Natural killer cell (primary cell): ENCODE results near the gene TMEM269. TPM values are rescaled to one million over a fixed set of nuclear protein-coding genes. Genes with fewer than 3 reads are reported as not detected.

ENCODE experiments used
- ATAC-seq, 3 donors: fragments of 150-1000 bp in 2 of 3; fragments of 200-7000 bp in 1 of 3; cut with Tn5 transposase; 1 replicate in 1 of 3; 2 replicates in 2 of 3; pipeline ENCODE4 v1.10.0; 2021; ENCODE audit warnings: mild to moderate bottlenecking in 2 of 3, moderate library complexity in 2 of 3
- DNase-seq, 2 donors: peaks; one replicate each; pipeline versions ENCODE4 v3.0.0 to v3.0.0-alpha.2; 2013 to 2021; ENCODE audit warnings: mixed read lengths in 1 of 2
- H3K27ac ChIP-seq: one replicate; pipeline ENCODE4 v1.5.1; 2013; ENCODE audit warnings: mild to moderate bottlenecking, low read length
- H3K27me3 ChIP-seq: one replicate; pipeline ENCODE4 v1.6.1; 2013; ENCODE audit warnings: low read length; ENCODE audit not compliant: control insufficient read depth, insufficient read depth
- H3K36me3 ChIP-seq: one replicate; pipeline ENCODE4 v1.6.1; 2013; ENCODE audit warnings: low read length; ENCODE audit not compliant: control insufficient read depth, insufficient read depth
- H3K4me1 ChIP-seq: one replicate; pipeline ENCODE4 v1.6.1; 2013; ENCODE audit warnings: low read length; ENCODE audit not compliant: control insufficient read depth, insufficient read depth
- H3K4me3 ChIP-seq: one replicate; pipeline ENCODE4 v1.5.1; 2013; ENCODE audit warnings: low read length
- H3K9me3 ChIP-seq: one replicate; pipeline ENCODE4 v1.6.1; 2013; ENCODE audit warnings: low read length; ENCODE audit not compliant: control insufficient read depth, insufficient read depth
- H3K27ac Mint-ChIP-seq, 2 donors: one replicate each; pipeline ENCODE4 v1.8.0; 2022; ENCODE audit warnings: mild to moderate bottlenecking in 2 of 2, mixed read lengths in 2 of 2, moderate library complexity in 1 of 2
- H3K27me3 Mint-ChIP-seq, 2 donors: one replicate each; pipeline ENCODE4 v1.8.0; 2022; ENCODE audit warnings: low read depth in 2 of 2, mixed read lengths in 2 of 2
- H3K36me3 Mint-ChIP-seq: one replicate; pipeline ENCODE4 v1.8.0; 2022; ENCODE audit warnings: mixed read lengths
- H3K4me1 Mint-ChIP-seq, 2 donors: one replicate each; pipeline ENCODE4 v1.8.0; 2022; ENCODE audit warnings: mixed read lengths in 2 of 2
- H3K4me3 Mint-ChIP-seq: one replicate; pipeline ENCODE4 v1.8.0; 2022; ENCODE audit warnings: mild to moderate bottlenecking, moderate library complexity, mixed read lengths
- H3K9me3 Mint-ChIP-seq, 2 donors: one replicate each; pipeline ENCODE4 v1.8.0; 2022; ENCODE audit warnings: mixed read lengths in 2 of 2
- WGBS: methylation state at CpG from one replicate; pipeline ENCODE4 v1.1.7; 2013; ENCODE audit warnings: missing lambda C conversion rate; ENCODE audit not compliant: insufficient coverage; 5-methylcytosine and 5-hydroxymethylcytosine counted together
- intact Hi-C: fragments of 100-400 bp; cut with micrococcal nuclease; formaldehyde crosslinking; loops from one replicate; pipeline ENCODE4 v1.14.2; 2022
- total RNA-seq, 4 donors: library from RNA; stranded (reverse); fragments of 120-200 nt in 1 of 4; gene quantifications; one replicate each; pipeline versions ENCODE4 v1.2.3 to v1.2.4, GENCODE V29; 2013 to 2022
- TF ChIP-seq, protein P1 (sequence below): fragments of 200-600 bp; IDR thresholded peaks from one replicate; pipeline ENCODE4 v1.8.0; 2022; ENCODE audit warnings: antibody characterized with exemption

TMEM269 gene
- total RNA-seq, 3 donors from 2014 or later (not counting 1 experiment from before 2014, with no cell fraction given): 0.18 to 1.4 (median 0.33) TPM

DNA sequence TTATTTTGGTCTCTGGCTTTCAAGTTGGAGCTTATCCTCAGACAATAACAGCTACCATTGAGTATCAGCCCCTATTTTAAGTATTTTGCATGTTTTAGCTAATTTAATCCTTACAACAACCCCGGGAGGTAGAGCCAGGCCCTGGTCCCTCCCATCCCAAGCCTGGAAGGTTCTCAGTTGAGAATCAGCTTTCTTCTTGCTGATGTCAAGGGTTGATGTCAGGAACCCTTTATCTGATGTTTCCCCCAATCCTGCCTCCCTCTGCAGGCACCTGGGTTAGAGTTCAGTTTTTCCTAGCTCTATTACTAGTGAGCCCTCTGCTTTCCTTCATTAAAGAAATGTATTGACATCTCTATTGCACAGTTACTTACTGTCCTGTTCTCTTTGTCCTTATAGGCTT, 36.0 kb downstream of the TMEM269 start:
- ATAC-seq (no peak), DNase-seq (no peak)
- Histone ChIP-seq H3K4me3 (no peak overlapping the region), H3K9me3 (no peaks in the 10 kb centered on the region), H3K27ac (no peak overlapping the region), H3K4me1 (peaks cover 9% of the 10 kb centered on the region), H3K27me3 (no peaks in the 10 kb centered on the region), H3K36me3 (no peaks in the 10 kb centered on the region)
- Mint-ChIP-seq H3K27me3 (no peaks in the 10 kb centered on the region), H3K9me3 (no peaks in the 10 kb centered on the region), H3K4me3 (no peak overlapping the region), H3K4me1 (peaks cover 19 to 29% of the 10 kb centered on the region in 2 donors), H3K27ac (no peak overlapping the region), H3K36me3 (no peaks in the 10 kb centered on the region)
- intact Hi-C loops: no loop called here
- TF ChIP-seq, protein P1, sequence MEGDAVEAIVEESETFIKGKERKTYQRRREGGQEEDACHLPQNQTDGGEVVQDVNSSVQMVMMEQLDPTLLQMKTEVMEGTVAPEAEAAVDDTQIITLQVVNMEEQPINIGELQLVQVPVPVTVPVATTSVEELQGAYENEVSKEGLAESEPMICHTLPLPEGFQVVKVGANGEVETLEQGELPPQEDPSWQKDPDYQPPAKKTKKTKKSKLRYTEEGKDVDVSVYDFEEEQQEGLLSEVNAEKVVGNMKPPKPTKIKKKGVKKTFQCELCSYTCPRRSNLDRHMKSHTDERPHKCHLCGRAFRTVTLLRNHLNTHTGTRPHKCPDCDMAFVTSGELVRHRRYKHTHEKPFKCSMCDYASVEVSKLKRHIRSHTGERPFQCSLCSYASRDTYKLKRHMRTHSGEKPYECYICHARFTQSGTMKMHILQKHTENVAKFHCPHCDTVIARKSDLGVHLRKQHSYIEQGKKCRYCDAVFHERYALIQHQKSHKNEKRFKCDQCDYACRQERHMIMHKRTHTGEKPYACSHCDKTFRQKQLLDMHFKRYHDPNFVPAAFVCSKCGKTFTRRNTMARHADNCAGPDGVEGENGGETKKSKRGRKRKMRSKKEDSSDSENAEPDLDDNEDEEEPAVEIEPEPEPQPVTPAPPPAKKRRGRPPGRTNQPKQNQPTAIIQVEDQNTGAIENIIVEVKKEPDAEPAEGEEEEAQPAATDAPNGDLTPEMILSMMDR: no peak
- 100% methylated on average over 1 of the region's 1 CpG for WGBS

DNA sequence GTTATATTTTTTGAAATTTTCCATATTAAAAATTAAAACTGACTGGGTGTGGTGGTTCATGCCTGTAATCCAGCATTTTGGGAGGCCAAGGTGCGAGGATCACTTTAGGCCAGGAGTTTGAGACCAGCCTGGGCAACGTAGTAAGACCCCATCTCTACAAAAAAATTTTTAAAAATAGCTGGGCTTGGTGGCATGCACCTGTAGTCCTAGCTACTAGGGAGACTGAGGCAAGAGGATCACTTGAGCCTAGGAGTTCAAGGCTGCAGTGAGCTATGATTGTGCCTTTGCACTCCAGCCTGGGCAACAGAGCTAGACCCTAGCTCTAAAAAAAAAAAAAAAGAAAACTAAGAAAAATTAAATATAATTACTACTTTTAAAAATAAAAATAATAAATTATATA, 36.9 kb downstream of the TMEM269 start:
- WGBS: 81% methylated on average over 2 of the region's 2 CpGs
- intact Hi-C loops: no loop called here
- Histone ChIP-seq H3K4me3 (no peak overlapping the region), H3K27me3 (no peaks in the 10 kb centered on the region), H3K27ac (no peak overlapping the region), H3K4me1 (peaks cover under 1% of the 10 kb centered on the region), H3K9me3 (no peaks in the 10 kb centered on the region), H3K36me3 (no peaks in the 10 kb centered on the region)
- TF ChIP-seq, protein P1: no peak
- DNase-seq (no peak), ATAC-seq (no peak)
- no peaks in the 10 kb centered on the region for H3K27me3 Mint-ChIP-seq
- H3K4me3 Mint-ChIP-seq: no peak overlapping the region
- H3K9me3 Mint-ChIP-seq: no peaks in the 10 kb centered on the region
- no peak overlapping the region for H3K27ac Mint-ChIP-seq
- peaks cover 11 to 21% of the 10 kb centered on the region in 2 donors for H3K4me1 Mint-ChIP-seq
- H3K36me3 Mint-ChIP-seq: no peaks in the 10 kb centered on the region

DNA sequence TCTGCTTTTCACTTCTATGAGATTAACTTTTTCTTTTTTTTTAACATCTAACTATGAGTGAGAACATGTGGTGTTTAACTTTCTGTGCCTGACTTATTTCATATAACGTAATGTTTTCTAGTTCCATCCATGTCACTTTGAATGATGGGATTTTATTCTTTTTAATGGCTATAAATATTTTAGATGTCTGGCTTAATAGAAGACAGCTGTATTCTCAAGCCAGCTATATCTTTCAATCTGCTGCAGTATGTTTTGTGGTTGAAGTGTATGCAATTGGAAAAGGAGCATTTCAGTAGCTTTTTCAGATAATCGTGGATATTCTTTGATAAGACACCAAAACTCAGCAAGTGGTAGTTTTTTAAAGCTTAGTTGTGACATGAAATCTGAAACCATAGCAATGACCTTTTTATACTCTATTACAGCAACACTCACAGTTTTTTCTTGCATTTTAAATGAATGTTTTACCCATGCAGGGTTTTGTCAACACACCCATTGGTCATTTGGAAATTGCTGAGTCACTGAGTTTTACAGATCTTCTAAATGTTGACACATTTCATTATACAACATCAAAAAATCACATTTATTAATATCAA, 38.1 kb downstream of the TMEM269 start:
- Histone ChIP-seq H3K4me3 (no peak overlapping the region), H3K27ac (no peak overlapping the region), H3K27me3 (no peaks in the 10 kb centered on the region), H3K9me3 (no peaks in the 10 kb centered on the region), H3K36me3 (no peaks in the 10 kb centered on the region), H3K4me1 (no peaks in the 10 kb centered on the region)
- H3K27ac Mint-ChIP-seq: no peak overlapping the region
- DNase-seq (no peak), ATAC-seq (no peak)
- intact Hi-C loops: no loop called here
- no peaks in the 10 kb centered on the region for H3K27me3 Mint-ChIP-seq
- no peaks in the 10 kb centered on the region for H3K9me3 Mint-ChIP-seq
- peaks cover 3 to 14% of the 10 kb centered on the region in 2 donors for H3K4me1 Mint-ChIP-seq
- TF ChIP-seq, protein P1: no peak
- no peak overlapping the region for H3K4me3 Mint-ChIP-seq
- no peaks in the 10 kb centered on the region for H3K36me3 Mint-ChIP-seq
- WGBS: 57% methylated on average over 1 of the region's 2 CpGs

DNA sequence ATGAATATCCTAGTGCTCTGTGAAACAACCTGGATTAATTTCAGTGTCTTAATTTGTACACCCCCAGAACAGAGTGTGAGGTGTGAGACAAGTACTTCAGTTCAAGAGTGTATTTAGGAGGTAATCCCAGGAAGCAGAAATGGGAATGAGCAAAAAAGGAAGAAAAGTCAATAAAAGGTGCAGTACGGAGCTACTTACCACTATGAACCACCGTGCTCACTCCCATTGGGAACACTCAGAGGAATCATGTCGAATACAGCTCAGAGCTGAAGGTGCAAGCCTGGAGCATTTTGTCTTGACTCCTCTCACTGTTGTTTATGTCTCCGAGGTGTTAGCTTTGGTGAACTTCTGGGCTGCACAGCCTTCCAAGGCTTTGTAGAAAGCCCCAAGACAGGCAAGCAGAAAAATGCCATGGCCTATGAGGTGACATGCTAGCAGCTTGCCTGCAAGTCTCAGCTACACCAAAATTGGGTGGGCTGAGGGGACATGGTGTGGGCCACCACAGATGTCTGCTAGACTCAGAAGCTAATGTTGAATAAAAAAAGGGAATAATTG, 39.8 kb downstream of the TMEM269 start:
- Histone ChIP-seq H3K4me1 (no peaks in the 10 kb centered on the region), H3K27ac (no peak overlapping the region), H3K9me3 (no peaks in the 10 kb centered on the region), H3K27me3 (no peaks in the 10 kb centered on the region), H3K4me3 (no peak overlapping the region), H3K36me3 (no peaks in the 10 kb centered on the region)
- intact Hi-C loops: no loop called here
- TF ChIP-seq, protein P1: no peak
- ATAC-seq: no peak
- 95% methylated on average over 4 of the region's 4 CpGs for WGBS
- Mint-ChIP-seq H3K27me3 (no peaks in the 10 kb centered on the region), H3K27ac (no peak overlapping the region), H3K36me3 (no peaks in the 10 kb centered on the region), H3K9me3 (no peaks in the 10 kb centered on the region), H3K4me3 (no peak overlapping the region), H3K4me1 (peaks cover 0 to 5% of the 10 kb centered on the region in 2 donors)
- no peak for DNase-seq
